Ramos (cell line): Measurements from ENCODE around the gene MAPK12.
"Not testable (repeated sequence)": the region's sequence is repeated elsewhere in the genome, so short reads cannot be mapped to it uniquely, and the experiment has no call there.

Experiments used
- in situ Hi-C: fragments of 300-500 bp; cut with MboI; formaldehyde crosslinking; loops from one replicate; pipeline ENCODE4 v1.14.3; 2022; ENCODE audit warnings: low sequenced_read_pairs; ENCODE audit not compliant: unreplicated experiment

The MAPK12 gene

GRCh38 chr22:50282361-50283155 is 21.1 kb upstream of the MAPK12 start:
- in situ Hi-C loops: no loop called here

GRCh38 chr22:50281957-50282356 is 20.5 kb upstream of the MAPK12 start:
- in situ Hi-C loops: no loop called here

GRCh38 chr22:50281384-50281760 is 19.9 kb upstream of the MAPK12 start:
- in situ Hi-C loops: no loop called here

- in situ Hi-C loops: no loop called here
These were observed 19.4 kb upstream of the MAPK12 start for GRCh38 chr22:50280708-50281383.

- in situ Hi-C loops: no loop called here
These were observed 18.7 kb upstream of the MAPK12 start for GRCh38 chr22:50280022-50280707.

- in situ Hi-C loops: loop anchor here (5.0 kb wide), 1 partner anchor 48 kb away; the partner anchor contains the start of gene DENND6B
These were observed 17.6 kb upstream of the MAPK12 start for GRCh38 chr22:50278956-50279619.

GRCh38 chr22:50278461-50278860 is 17.0 kb upstream of the MAPK12 start:
- in situ Hi-C loops: loop anchor here (5.0 kb wide), 1 partner anchor 49 kb away; the partner anchor contains the start of gene DENND6B

- in situ Hi-C loops: loop anchor here (5.0 kb wide), 1 partner anchor 50 kb away; the partner anchor contains the start of gene DENND6B
These were observed 16.3 kb upstream of the MAPK12 start for GRCh38 chr22:50277761-50278160.

GRCh38 chr22:50276143-50276542 is 14.7 kb upstream of the MAPK12 start:
- in situ Hi-C loops: loop anchor here (5.0 kb wide), 1 partner anchor 51 kb away; the partner anchor contains the start of gene DENND6B

- in situ Hi-C loops: loop anchor here (5.0 kb wide), 1 partner anchor 52 kb away; the partner anchor contains the start of gene DENND6B
These were observed 13.9 kb upstream of the MAPK12 start for GRCh38 chr22:50275181-50276055.

- in situ Hi-C loops: loop anchor here (5.0 kb wide), 1 partner anchor 53 kb away; the partner anchor contains the start of gene DENND6B
These were observed 13.3 kb upstream of the MAPK12 start for GRCh38 chr22:50274771-50275170.

GRCh38 chr22:50274311-50274710 is 12.8 kb upstream of the MAPK12 start:
- in situ Hi-C loops: no loop called here

- in situ Hi-C loops: not testable (repeated sequence)
These were observed 12.3 kb upstream of the MAPK12 start for GRCh38 chr22:50273781-50274180.

GRCh38 chr22:50273352-50273751 is 11.9 kb upstream of the MAPK12 start:
- in situ Hi-C loops: not testable (repeated sequence)

GRCh38 chr22:50272044-50272802 is 10.7 kb upstream of the MAPK12 start:
- in situ Hi-C loops: no loop called here

- in situ Hi-C loops: no loop called here
These were observed 10.1 kb upstream of the MAPK12 start for GRCh38 chr22:50271519-50271970.

GRCh38 chr22:50270666-50271394 is 9.3 kb upstream of the MAPK12 start:
- in situ Hi-C loops: no loop called here
